GM12892 (cell line): ENCODE data around the gene P2RX7.

ENCODE experiments used
- DNase-seq: peaks from one replicate; pipeline ENCODE4 v3.0.0; 2011; ENCODE audit not compliant: insufficient read length
- FAIRE-seq: peaks from 2 replicates; lab custom pipeline; 2011; peaks lifted over from hg19 to GRCh38; lab: Jason Lieb, UNC
- POLR2A ChIP-seq: IDR thresholded peaks from 2 replicates; pipeline ENCODE4 v1.6.1; 2011; ENCODE audit warnings: low read depth, low read length, control low read depth
- POLR2AphosphoS5 ChIP-seq: IDR thresholded peaks from 2 replicates; pipeline ENCODE4 v1.6.1; 2011; ENCODE audit warnings: low read depth, low read length, control low read depth
- TAF1 ChIP-seq: IDR thresholded peaks from 2 replicates; pipeline ENCODE4 v1.6.1; 2011; ENCODE audit warnings: low read depth, mild to moderate bottlenecking, control low read depth, low read length, borderline replicate concordance

P2RX7 gene

DNA sequence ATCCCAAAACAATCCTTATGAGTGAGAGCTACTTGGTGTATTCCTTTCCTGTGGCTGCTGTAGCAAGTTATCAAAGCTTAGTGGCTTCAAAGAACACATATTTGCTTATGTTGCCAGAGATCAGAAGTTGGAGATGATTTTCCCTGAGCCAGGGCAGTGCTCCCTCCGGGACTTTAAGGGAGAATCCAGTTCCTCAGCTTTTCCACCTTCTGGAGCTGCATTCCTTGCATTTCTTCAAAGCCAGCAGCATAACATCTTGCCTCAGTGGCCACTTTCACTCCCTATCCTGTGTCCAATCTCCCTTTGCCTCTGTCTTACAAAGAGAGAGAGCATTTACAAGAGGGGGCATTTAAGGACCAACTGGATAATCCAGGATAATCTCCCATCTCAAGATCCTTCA, 33.7 kb downstream of the P2RX7 start:
- DNase-seq = no peak
- FAIRE-seq = no peak
- no peak for TF ChIP-seq POLR2A
- TF ChIP-seq POLR2AphosphoS5 = no peak
- TF ChIP-seq TAF1 = no peak

DNA sequence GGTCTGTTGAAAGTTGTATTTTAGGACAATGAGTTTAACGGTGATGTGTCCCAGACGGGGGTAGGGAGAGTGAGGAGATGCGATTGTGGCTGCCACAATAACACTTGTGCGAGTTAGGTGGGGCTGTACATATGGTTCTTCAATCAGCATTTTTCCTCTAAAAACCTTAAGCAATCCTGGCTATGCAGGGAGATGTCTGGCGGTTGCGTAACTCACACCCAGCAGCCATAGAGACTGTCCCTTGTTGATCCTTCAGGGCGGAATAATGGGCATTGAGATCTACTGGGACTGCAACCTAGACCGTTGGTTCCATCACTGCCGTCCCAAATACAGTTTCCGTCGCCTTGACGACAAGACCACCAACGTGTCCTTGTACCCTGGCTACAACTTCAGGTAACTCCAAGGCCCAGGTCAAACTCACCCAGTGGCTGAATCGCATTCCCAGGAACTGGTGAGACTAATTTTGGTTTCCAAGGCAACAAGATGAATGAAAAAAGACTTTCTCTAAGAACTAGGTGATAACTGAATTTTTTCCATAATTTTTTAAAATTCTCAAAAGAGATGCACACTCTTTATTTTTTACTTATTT, 34.6 kb downstream of the P2RX7 start:
- DNase-seq = no peak
- FAIRE-seq = no peak
- TF ChIP-seq POLR2AphosphoS5 (no peak), POLR2A (no peak), TAF1 (no peak)

DNA sequence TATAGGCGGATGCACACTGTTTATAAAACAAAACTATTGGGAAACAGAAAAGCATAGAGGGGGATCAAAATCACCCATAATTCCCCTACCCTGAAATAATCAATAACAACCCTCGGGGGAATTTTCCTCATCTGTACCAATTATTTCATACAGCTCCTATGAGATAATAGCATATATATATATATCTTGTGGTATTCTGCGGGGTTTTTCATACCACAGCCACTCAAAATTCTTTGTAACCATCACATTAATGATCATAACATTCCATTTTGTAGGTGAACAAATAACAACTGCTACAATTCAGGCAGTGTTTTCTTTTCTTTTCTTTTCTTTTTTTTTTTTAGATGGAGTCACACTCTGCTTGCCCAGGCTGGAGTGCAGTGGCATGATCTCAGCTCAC, 35.3 kb downstream of the P2RX7 start:
- no peak for TF ChIP-seq POLR2A
- no peak for TF ChIP-seq TAF1
- DNase-seq (no peak), FAIRE-seq (no peak)

DNA sequence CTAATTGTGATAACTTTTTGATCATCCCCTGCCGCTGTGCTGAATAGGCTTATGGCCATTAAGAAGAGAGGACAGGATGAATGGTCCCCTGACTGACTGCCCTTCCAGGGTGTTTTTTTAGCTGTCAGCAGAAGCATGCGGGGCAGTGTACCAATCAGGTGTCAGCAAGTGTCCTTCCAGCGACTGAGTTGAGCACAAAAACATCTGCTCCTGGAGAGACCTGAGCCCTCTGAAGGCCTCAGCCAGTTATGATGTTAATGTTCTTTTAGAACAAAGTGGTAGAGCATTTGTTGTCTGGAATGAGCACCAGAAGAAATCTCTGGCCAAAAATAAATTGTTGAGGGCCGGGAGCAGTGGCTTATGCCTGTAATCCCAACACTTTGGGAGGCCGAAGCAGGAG, 37.5 kb downstream of the P2RX7 start:
- no peak for DNase-seq
- FAIRE-seq = no peak
- TF ChIP-seq POLR2A (no peak), POLR2AphosphoS5 (no peak), TAF1 (no peak)

DNA sequence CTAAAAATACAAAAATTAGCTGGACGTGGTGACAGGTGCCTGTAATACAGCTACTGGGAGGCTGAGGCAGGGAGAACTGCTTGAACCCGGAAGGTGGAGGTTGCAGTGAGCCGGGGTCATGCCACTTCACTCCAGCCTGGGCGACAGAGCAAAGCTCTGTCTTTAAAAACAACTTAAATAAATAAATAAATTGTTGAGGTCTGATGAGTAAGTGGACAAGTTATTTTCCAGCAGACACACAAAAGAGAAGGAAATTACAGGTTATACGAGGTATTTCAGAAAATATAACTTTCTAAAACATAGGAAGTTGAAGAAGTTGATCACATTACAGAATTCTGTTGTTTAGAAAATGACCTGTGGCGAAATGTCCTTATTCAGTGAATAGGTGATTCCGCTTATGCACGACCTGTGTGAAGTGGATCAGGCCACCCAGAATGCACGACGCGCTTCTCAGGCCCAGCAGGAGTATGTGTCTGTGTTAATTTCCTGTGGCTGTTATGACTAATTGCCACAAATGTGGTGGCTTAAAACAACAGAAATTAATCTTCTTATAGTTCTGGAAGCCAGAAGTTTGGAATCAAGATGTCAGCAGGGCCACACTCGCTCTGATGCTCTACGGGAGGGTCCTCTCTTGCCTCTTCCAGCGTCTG, 38.1 kb downstream of the P2RX7 start:
- TF ChIP-seq TAF1 = no peak
- no peak for TF ChIP-seq POLR2AphosphoS5
- no peak for TF ChIP-seq POLR2A
- FAIRE-seq (no peak), DNase-seq (no peak)

DNA sequence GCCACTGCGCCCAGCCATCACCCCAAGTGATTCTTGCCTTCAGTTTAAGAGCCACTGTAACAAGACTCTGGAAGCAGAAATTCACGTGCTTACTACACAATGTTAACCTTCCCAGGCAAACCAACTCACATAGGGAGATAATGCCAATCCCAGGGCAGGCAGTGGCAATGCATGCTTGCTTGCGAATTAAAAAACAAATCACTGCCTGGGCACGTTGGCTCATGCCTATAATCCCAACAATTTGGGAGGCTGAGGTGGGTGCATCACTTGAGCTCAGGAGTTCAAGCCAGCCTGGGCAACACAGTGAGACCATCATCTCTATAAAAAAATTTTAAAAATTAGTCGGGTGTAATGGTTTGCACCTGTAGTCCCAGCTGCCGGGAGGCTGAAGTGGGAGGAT, 39.5 kb downstream of the P2RX7 start:
- DNase-seq (no peak), FAIRE-seq (no peak)
- TF ChIP-seq POLR2AphosphoS5 = no peak
- no peak for TF ChIP-seq POLR2A
- TF ChIP-seq TAF1 = no peak

DNA sequence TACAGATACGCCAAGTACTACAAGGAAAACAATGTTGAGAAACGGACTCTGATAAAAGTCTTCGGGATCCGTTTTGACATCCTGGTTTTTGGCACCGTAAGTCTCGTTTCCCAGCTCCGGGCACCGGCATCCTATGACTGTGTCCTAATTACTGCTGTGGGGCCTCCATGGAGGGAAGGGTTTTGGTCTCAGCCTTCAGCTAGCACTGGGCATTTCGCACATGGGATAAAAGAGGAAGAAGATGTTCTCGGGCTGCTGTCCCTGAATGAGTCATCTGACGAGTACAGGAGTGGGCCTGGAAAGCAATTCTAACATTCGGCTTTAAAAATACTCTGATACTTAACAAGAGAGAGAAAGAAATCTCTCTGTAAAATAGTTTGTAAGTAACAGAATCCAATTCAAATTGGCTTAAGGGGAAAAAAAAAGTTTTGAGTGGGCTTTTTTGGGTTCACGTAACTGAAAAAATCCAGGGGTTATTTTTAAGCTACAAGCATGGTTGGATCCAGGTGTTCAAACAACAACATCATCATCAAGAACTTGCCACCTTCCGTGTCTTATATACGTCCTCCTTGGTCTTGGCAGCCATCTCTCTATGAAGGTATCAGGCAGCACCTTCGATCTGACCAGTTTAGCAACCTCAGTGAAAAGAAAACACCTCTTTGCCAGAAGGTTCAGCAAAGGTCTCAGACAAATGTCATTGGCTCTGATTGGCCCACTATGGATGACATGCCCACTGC, 42.9 kb downstream of the P2RX7 start:
- DNase-seq (peak; percentile 41), FAIRE-seq (peak; percentile 56)
- TF ChIP-seq TAF1 (no peak), POLR2AphosphoS5 (no peak), POLR2A (no peak)

DNA sequence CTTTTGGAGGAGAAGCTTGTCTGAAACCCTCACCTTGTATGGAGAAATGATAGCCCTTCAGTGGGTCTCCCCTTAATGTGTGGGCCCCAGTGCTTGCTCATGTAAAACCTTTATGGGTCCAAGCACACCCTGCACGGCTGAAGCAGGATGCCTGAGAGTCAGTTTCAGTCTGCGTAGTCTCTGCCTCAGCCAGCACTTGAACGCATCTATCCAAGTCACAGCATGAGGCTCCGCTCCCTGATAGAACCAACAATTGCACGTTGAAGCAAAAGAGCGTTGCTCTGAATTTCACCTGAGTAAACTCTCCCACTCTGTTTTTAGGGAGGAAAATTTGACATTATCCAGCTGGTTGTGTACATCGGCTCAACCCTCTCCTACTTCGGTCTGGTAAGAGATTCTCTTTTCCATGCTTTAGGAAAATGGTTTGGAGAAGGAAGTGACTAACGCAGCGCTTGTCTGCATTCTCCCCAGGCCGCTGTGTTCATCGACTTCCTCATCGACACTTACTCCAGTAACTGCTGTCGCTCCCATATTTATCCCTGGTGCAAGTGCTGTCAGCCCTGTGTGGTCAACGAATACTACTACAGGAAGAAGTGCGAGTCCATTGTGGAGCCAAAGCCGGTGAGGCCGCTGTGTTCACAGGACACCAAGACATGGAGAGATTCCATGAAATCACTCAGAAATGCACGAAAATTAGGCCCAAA, 44.3 kb downstream of the P2RX7 start:
- FAIRE-seq = no peak
- no peak for DNase-seq
- TF ChIP-seq POLR2A (no peak), TAF1 (no peak), POLR2AphosphoS5 (no peak)

DNA sequence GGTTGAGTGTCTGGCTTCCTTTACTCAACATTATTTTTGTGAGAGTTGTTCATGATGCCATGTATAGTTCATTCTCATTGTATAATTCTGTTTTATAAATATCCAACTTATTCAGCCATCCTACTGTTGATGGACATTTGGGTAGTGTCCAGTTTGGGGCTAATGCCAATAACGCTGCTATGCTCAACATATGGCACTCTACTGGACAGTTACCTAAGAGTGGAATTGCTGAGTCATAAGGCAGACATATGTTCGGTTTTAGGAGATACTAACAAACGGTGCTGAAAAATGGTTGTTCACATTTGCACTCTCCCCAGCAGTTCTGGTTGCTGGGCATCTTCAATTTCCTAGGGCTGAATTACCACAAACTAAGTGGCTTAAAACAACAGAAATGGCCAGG, 48.5 kb downstream of the P2RX7 start:
- FAIRE-seq (no peak), DNase-seq (no peak)

DNA sequence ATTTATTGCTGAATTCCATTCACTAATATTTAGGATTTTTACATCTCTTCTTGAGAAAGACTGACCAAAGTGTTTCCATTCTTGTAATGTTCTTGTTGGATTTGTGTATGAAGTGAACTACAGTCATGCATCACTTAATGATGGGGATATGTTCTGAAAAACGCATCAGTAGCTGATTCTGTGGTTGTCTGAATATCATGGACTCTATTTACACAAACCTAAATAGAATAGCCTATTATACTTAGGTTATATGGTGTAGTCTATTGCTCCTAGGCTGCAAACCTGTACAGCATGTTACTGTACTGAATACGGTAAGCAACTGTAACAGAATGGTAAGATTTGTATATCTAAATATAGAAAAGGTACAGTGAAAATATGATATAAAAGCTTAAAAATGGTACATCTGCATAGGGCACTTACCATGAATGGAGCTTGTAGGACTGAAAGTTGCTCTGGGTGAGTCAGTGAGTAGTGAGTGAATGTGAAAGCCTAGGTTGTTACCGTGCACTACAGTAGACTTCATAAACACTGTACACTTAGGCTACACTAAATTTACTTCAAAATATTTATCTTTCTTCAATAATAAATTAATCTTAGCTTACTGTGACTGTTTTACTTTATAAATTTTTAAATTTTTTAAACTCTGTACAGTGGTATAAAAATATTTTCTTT, 49.7 kb downstream of the P2RX7 start:
- no peak for TF ChIP-seq POLR2AphosphoS5
- no peak for TF ChIP-seq POLR2A
- no peak for TF ChIP-seq TAF1
- FAIRE-seq (no peak), DNase-seq (no peak)

More for the DNA sequence above, 48.5 kb downstream of the P2RX7 start:
- TF ChIP-seq TAF1 (no peak), POLR2AphosphoS5 (no peak), POLR2A (no peak)

DNA sequence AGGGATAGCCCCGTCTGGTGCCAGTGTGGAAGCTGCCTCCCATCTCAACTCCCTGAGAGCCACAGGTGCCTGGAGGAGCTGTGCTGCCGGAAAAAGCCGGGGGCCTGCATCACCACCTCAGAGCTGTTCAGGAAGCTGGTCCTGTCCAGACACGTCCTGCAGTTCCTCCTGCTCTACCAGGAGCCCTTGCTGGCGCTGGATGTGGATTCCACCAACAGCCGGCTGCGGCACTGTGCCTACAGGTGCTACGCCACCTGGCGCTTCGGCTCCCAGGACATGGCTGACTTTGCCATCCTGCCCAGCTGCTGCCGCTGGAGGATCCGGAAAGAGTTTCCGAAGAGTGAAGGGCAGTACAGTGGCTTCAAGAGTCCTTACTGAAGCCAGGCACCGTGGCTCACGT, 51.7 kb downstream of the P2RX7 start:
- TF ChIP-seq POLR2A (no peak), TAF1 (no peak), POLR2AphosphoS5 (no peak)
- FAIRE-seq (no peak), DNase-seq (no peak)
